HL-60 (cell line): Measurements from ENCODE around the gene PLXDC2.

Experiments
- DNase-seq, 2 experiments: peaks; one replicate each; pipeline ENCODE4 v3.0.0-alpha.2; 2010 to 2020; ENCODE audit warnings: low read depth in 1 of 2, low spot score in 1 of 2
- H3K27ac ChIP-seq: fragments of 250-450 bp; sonication (Bioruptor Pico); replicated peaks from 2 replicates; pipeline ENCODE4 v1.5.1; 2020; ENCODE audit warnings: mild to moderate bottlenecking, moderate library complexity
- H3K27me3 ChIP-seq: fragments of 250-450 bp; sonication (Bioruptor Pico); 2 replicates; pipeline ENCODE4 v1.5.1; 2021; ENCODE audit warnings: mild to moderate bottlenecking, moderate library complexity; ENCODE audit not compliant: insufficient read depth, poor library complexity, severe bottlenecking
- H3K4me3 ChIP-seq: replicated peaks from 2 replicates; pipeline ENCODE4 v1.5.1; 2011; ENCODE audit warnings: mild to moderate bottlenecking, control low read depth, low read length; ENCODE audit not compliant: insufficient read depth
- CTCF ChIP-seq: IDR thresholded peaks from one replicate; pipeline ENCODE4 v1.5.1; 2011; ENCODE audit warnings: low read length, control low read depth, inconsistent platforms; ENCODE audit not compliant: insufficient read depth
- GABPA ChIP-seq: IDR thresholded peaks from 2 replicates; pipeline ENCODE4 v1.6.1; 2012; ENCODE audit warnings: low read depth
- POLR2AphosphoS5 ChIP-seq: IDR thresholded peaks from 2 replicates; pipeline ENCODE4 v1.6.1; 2012; ENCODE audit warnings: low read depth
- SPI1 ChIP-seq: IDR thresholded peaks from 2 replicates; pipeline ENCODE4 v1.6.1; 2012; ENCODE audit warnings: low read depth, mild to moderate bottlenecking, borderline replicate concordance
- TF ChIP-seq, protein P1 (sequence below): IDR thresholded peaks from 2 replicates; pipeline ENCODE4 v1.6.1; 2012; ENCODE audit warnings: low read depth; ENCODE audit not compliant: insufficient replicate concordance

PLXDC2 gene

GRCh38 chr10:20002657-20003056 lies 186.4 kb downstream of the PLXDC2 start:
- DNase-seq, result no peak
- Histone ChIP-seq H3K4me3 (no peak overlapping the region), H3K27ac (no peak overlapping the region), H3K27me3 (no peaks in the 10 kb centered on the region)
- TF ChIP-seq, protein P1, sequence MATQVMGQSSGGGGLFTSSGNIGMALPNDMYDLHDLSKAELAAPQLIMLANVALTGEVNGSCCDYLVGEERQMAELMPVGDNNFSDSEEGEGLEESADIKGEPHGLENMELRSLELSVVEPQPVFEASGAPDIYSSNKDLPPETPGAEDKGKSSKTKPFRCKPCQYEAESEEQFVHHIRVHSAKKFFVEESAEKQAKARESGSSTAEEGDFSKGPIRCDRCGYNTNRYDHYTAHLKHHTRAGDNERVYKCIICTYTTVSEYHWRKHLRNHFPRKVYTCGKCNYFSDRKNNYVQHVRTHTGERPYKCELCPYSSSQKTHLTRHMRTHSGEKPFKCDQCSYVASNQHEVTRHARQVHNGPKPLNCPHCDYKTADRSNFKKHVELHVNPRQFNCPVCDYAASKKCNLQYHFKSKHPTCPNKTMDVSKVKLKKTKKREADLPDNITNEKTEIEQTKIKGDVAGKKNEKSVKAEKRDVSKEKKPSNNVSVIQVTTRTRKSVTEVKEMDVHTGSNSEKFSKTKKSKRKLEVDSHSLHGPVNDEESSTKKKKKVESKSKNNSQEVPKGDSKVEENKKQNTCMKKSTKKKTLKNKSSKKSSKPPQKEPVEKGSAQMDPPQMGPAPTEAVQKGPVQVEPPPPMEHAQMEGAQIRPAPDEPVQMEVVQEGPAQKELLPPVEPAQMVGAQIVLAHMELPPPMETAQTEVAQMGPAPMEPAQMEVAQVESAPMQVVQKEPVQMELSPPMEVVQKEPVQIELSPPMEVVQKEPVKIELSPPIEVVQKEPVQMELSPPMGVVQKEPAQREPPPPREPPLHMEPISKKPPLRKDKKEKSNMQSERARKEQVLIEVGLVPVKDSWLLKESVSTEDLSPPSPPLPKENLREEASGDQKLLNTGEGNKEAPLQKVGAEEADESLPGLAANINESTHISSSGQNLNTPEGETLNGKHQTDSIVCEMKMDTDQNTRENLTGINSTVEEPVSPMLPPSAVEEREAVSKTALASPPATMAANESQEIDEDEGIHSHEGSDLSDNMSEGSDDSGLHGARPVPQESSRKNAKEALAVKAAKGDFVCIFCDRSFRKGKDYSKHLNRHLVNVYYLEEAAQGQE, result no peak

- Histone ChIP-seq H3K27me3 (no peaks in the 10 kb centered on the region), H3K27ac (peak overlapping the region; percentile 94), H3K4me3 (no peak overlapping the region)
- TF ChIP-seq SPI1, result 0 out of 2 replicates have a peak, but pooled peaks have one; percentile 9
- no peak for TF ChIP-seq GABPA
- DNase-seq, result peak; percentile 38 to 64
These were observed 187.9 kb downstream of the PLXDC2 start for GRCh38 chr10:20004087-20004523.

- Histone ChIP-seq H3K27me3 (no peaks in the 10 kb centered on the region), H3K4me3 (no peak overlapping the region), H3K27ac (peak overlapping the region; percentile 94)
- no peak for DNase-seq
- TF ChIP-seq SPI1 (no peak), POLR2AphosphoS5 (no peak), CTCF (no peak), GABPA (no peak)
- TF ChIP-seq, protein P1, result no peak
These were observed 189.4 kb downstream of the PLXDC2 start for GRCh38 chr10:20005638-20006037.

DNA sequence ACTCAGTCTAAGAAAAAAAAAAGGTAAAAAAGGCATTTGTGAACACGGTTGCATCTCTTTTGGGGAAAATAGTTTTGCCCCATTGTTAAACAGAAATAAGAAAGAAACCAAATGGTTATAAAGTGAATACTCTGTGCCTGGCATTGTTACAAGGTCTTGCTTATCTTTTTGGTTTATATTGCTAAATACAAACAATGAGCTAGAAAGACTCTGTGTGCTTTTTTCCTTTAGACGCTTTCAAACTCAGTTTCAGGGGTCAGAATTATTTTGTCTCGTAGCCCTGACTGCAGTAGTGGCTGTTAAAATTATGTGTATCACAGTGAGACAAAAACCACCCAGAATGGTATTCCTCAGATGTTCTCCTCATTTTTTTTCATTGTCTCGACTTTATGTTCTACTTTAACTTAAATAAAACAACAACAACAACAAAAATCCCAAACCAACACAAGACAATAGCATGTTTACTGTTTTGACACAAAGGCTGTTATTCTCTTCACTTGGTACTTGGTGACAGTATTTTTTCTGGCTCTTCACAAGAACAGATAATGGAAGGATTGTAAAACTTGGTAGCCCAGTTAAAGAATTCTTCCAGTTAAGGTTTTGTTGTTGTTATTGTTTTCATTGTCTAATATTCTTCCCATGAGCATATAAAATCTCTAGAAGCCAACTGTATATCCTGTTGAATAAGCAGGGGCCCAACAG lies 190.1 kb downstream of the PLXDC2 start:
- TF ChIP-seq, protein P1, result no peak
- no peak for TF ChIP-seq GABPA
- no peak for TF ChIP-seq POLR2AphosphoS5
- no peak for TF ChIP-seq SPI1
- TF ChIP-seq CTCF, result no peak
- no peaks in the 10 kb centered on the region for H3K27me3 ChIP-seq
- H3K27ac ChIP-seq, result no peak overlapping the region
- H3K4me3 ChIP-seq, result no peak overlapping the region
- no peak for DNase-seq
